NCI-H2196 (cell line): ENCODE data around the gene COL5A3.
"Not testable (repeated sequence)": the region's sequence is repeated elsewhere in the genome, so short reads cannot be mapped to it uniquely, and the experiment has no call there.

Experiments used
- DNase-seq: peaks from one replicate; lab custom pipeline; 2025; ENCODE audit not compliant: unreplicated experiment; lab: John Stamatoyannopoulos, UW

COL5A3 gene

GRCh38 chr19:10010247-10010691 is at the start of gene COL5A3:
Gene COL5A3 (minus strand): TSS chr19:10010504. CDS start chr19:10010385, 119 bp downstream.
- no peak for DNase-seq

GRCh38 chr19:10052602-10053360 is 42.5 kb upstream of the COL5A3 start:
- DNase-seq: no peak

GRCh38 chr19:10049626-10050025 is 39.3 kb upstream of the COL5A3 start:
- no peak for DNase-seq

- no peak for DNase-seq
These were observed 35.1 kb upstream of the COL5A3 start for GRCh38 chr19:10045371-10045770.

GRCh38 chr19:10044390-10044789 is 34.1 kb upstream of the COL5A3 start:
- no peak for DNase-seq

DNA sequence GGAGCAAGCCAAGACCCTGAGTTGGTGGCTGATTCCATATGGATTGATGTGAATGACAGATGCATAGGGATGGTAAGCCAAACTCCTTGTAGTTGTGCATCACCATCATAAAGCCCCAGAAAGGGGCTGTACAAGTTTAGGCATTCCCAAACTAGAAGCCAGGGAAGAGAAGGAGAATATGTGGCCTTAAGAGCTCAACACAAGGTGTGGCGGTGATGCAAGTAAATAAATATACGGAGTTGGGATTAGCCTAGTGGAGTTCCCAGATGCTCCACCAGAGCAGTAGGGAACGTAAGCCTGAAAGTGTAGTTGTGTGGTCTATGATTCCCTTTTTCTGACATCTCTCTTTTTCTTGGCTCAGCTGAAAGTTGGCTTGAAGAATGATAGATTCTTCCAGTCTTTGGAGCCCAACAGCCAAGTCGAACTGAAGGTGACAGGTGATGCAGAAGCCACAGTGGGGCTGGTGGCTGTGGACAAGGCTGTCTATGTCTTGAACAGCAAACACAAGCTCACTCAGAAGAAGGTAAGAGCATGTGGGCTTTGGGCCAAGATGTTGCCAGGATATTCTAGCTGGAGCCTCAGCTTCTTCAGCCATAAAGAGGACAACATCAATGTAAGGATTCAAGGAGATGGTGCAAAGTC is 33.1 kb upstream of the COL5A3 start:
- DNase-seq: peak; percentile 36

DNA sequence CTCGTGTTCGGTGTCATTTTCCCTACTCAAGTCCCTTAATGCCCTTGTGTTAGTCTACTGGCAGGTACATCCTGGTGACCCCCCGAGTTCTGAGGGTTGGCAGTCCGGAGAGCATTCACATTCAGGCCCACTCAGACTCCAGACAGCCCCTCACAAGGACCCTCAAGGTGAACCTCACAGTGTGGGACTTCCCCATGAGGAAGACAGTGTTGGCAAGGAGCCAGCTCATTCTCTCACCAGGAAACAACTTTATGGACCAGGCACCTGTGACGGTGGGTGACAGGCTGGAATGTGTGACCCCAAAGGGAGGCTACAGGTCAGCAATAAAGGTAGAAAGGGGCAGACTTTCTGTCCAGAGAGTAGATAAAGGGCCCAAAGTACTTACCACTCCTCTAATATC is 27.5 kb upstream of the COL5A3 start:
- no peak for DNase-seq

DNA sequence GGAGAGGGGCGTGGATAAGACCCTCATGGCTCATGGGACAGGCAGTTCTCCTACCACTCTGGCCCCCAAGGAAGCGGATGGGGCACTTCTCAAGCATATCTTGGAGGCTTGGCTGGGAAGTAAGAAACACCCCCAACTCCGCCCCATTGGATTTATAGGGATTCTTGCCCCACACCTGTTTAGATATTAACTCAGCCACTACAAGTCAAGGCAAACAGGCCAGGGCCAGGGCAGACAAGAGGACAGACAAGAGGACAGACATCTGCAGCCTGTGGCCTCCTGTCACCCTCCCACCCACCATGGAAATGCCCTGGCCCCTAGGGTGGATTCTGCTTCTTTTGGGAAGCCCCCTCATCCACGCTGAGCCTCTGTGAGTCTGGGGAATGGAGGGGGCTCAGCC is 27.1 kb upstream of the COL5A3 start:
- DNase-seq: no peak

GRCh38 chr19:10036601-10037071 is 26.3 kb upstream of the COL5A3 start:
- DNase-seq: no peak

DNA sequence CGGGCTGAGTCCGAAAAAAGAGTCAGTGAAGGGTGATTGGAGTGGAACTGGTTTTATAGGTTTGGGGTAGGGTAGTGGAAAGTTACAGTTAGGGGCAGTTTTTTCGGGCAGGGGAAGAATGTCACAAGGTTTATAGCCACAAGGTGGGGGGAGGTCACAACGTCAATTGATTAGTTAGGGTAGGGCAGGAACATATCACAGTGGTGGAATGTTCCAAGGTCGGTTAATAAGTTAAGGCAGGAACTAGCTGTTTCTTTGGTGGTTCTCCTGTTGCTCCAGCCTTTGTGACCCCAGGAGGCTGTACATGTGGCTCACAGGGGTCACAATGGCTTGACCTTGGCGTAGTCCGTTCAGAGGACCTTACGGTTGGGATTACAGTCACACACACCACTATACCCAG is 23.3 kb upstream of the COL5A3 start:
- no peak for DNase-seq

DNA sequence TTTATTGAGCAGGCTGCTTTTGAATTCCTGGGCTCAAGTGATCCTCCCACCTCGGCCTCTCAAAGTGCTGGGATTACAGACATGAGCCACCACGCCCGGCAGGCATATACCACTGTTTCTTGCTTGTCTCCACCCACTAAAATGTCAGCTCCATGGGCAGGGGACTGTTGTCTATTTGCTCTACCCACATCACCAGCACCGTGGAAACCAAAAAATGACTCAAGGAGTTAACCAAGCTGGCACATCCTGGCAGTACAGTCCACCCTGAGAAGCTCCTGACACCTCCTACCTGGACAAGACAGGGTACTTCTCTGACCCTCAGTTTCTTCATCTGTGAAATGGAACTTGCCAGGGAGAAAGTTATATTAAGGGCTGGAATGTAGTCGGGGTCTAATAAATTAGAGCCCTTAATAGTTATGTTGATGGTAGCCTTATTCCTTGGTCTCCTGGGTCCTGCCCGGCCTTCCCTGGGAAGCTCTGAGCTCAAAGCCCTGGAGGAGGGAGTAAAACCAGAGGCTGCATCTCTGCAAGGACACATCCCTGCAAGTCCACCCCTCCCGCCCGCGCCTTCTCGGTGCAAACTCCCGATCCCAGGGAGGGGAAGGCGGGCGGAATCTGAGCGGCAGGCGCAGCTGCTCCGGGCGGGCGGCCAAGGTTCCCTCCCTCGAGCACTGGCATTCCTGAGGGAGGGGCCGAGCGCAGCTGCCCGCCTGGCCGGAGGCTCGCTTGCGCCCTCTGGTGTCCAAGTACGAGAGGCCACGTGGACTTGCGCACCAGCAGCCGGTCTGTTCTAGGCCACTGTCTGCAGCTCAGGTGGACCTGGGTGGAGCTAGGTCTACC is 17.1 kb upstream of the COL5A3 start:
- DNase-seq: peak; percentile 95

GRCh38 chr19:10026744-10027143 is 16.4 kb upstream of the COL5A3 start:
- DNase-seq: no peak

- DNase-seq: not testable (repeated sequence)
These were observed 12.8 kb upstream of the COL5A3 start for GRCh38 chr19:10023096-10023495.

- no peak for DNase-seq
These were observed 11.6 kb upstream of the COL5A3 start for GRCh38 chr19:10021863-10022262.

DNA sequence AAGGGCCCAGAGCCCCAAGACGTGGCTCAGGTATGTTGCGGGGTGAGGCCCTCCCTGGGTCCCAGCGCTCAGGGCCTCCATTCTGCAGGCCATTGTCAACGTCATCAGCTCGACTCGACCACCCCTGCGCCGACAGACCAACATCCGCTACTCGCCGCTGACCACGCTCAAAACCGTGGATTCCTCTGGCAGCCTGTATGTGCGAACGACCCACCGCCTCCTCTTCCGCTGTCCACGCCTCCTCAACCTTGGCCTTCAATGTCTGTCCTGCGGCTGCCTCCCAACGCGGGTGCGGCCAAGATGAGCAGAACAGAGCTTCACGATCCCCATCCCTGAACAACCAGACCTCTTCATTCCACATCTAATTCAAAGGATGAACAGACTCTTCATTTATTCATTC is 11.1 kb upstream of the COL5A3 start:
- DNase-seq: no peak

- no peak for DNase-seq
These were observed 10.5 kb upstream of the COL5A3 start for GRCh38 chr19:10020851-10021250.

DNA sequence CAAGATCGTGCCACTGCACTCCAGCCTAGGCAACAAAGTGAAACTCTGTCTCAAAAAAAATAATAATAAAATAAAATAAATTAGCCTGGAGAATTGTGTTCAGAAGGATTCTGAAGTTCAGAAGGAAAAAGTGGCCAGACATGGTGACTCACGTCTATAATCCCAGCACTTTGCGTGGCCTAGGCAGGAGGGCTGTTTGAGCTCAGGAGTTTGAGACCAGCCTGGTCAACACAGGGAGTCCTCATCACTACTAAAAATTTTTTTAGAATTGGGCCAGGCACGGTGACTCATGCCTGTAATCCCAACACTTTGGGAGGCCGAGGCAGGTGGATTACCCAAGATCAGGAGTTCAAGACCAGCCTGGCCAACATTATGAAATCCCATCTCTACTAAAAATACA is 8.9 kb upstream of the COL5A3 start:
- no peak for DNase-seq

- DNase-seq: no peak
These were observed 8.5 kb upstream of the COL5A3 start for GRCh38 chr19:10018786-10019185.

- no peak for DNase-seq
These were observed 8.0 kb upstream of the COL5A3 start for GRCh38 chr19:10018263-10018662.

DNA sequence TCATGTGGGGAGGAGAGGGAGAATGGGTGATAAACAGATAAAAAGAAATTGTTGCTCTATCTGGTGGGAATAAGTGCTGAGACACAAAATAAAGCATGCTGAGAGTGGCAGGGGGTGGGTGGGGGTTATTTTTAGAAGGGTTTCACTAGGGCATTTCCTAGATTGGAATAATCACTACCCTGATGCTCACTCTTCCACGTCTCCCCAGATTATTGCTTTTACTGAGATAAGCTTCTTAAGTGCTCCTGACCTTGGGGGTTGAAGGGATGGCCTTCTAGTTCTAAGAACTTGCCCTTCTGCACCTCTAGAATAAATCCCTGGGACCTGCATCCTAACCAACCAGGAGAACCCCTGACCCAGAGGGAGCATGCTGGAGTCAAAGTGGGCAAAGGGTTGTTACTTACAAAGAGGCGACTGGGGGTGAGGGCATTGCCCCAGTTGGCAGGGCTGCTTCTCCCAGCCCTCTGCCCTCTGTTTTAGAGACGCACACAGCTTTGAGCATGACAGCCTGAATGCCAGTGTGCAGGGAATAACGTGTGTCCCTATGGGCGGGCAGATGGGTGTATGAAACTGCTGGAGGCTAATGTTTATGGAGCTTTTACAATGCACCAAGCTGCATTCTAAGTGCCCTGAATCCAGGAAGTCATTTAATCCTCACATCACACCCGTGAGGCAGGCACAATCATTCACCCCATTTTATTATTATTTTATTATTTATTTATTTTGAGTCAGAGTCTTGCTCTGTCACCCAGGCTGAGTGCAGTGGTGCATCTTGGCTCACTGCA is 3.7 kb upstream of the COL5A3 start:
- DNase-seq: no peak

- DNase-seq: no peak
These were observed 3.0 kb upstream of the COL5A3 start, which contains the start of gene RDH8 for GRCh38 chr19:10013316-10013715. Gene RDH8 (plus strand): TSS chr19:10013483. CDS start chr19:10013498, 15 bp downstream.
